Measurements from ENCODE around the gene ZNF774. TPM values are rescaled to one million over a fixed set of nuclear protein-coding genes. Genes with fewer than 3 reads are reported as not detected.

Gene ZNF774
- total RNA-seq, 3 donors from 2014 or later (not counting 1 experiment from before 2014, with no cell fraction given): 0.34 to 0.70 (median 0.47) TPM

GRCh38 chr15:90402223-90402622 lies 50.1 kb downstream of the ZNF774 start:
- Histone ChIP-seq H3K4me1 (ENCODE audit: control insufficient read depth, insufficient read depth, low read length) (peaks cover 56% of the 10 kb centered on the region), H3K36me3 (ENCODE audit: control insufficient read depth, insufficient read depth, low read length) (no peaks in the 10 kb centered on the region), H3K4me3 (ENCODE audit: low read length) (no peak overlapping the region), H3K27ac (ENCODE audit: low read length) (peak overlapping the region; percentile 99), H3K9me3 (ENCODE audit: control insufficient read depth, insufficient read depth, low read length) (no peaks in the 10 kb centered on the region), H3K27me3 (ENCODE audit: control insufficient read depth, insufficient read depth, low read length) (no peaks in the 10 kb centered on the region)
- no peaks in the 10 kb centered on the region for H3K36me3 Mint-ChIP-seq
- peaks cover 77 to 79% of the 10 kb centered on the region in 2 donors for H3K4me1 Mint-ChIP-seq
- no peak for ATAC-seq
- H3K27ac Mint-ChIP-seq: peak overlapping the region; percentile 94 to 97
- intact Hi-C loops (cut with micrococcal nuclease): loop anchor here (5.0 to 10.0 kb wide), 3 partner anchors 40 to 1453 kb away; partner anchors contain the start of gene SLCO3A1
- DNase-seq: no peak
- TF ChIP-seq CTCF (IDR thresholded peaks at IDR 0.05): no peak
- no peaks in the 10 kb centered on the region for H3K9me3 Mint-ChIP-seq
- H3K4me3 Mint-ChIP-seq: peak overlapping the region; percentile 85
- H3K27me3 Mint-ChIP-seq (ENCODE audit: low read depth in 2 of 2): no peaks in the 10 kb centered on the region

- ATAC-seq (no peak), DNase-seq (no peak)
- Histone ChIP-seq H3K27me3 (ENCODE audit: control insufficient read depth, insufficient read depth, low read length) (no peaks in the 10 kb centered on the region), H3K4me1 (ENCODE audit: control insufficient read depth, insufficient read depth, low read length) (peaks cover 58% of the 10 kb centered on the region), H3K4me3 (ENCODE audit: low read length) (no peak overlapping the region), H3K27ac (ENCODE audit: low read length) (peak overlapping the region; percentile 99), H3K9me3 (ENCODE audit: control insufficient read depth, insufficient read depth, low read length) (no peaks in the 10 kb centered on the region), H3K36me3 (ENCODE audit: control insufficient read depth, insufficient read depth, low read length) (no peaks in the 10 kb centered on the region)
- TF ChIP-seq CTCF (IDR thresholded peaks at IDR 0.05): no peak
- peak overlapping the region; percentile 85 for H3K4me3 Mint-ChIP-seq
- no peaks in the 10 kb centered on the region for H3K27me3 Mint-ChIP-seq (ENCODE audit: low read depth in 2 of 2)
- H3K27ac Mint-ChIP-seq: peak overlapping the region; percentile 94 to 97
- H3K36me3 Mint-ChIP-seq: no peaks in the 10 kb centered on the region
- no peaks in the 10 kb centered on the region for H3K9me3 Mint-ChIP-seq
- WGBS (ENCODE audit: insufficient coverage): 96% methylated on average over 3 of the region's 3 CpGs
- intact Hi-C loops (cut with micrococcal nuclease): loop anchor here (5.0 to 10.0 kb wide), 3 partner anchors 40 to 1452 kb away; partner anchors contain the start of gene SLCO3A1
- H3K4me1 Mint-ChIP-seq: peaks cover 82 to 84% of the 10 kb centered on the region in 2 donors
Observed at GRCh38 chr15:90402767-90403166, 50.7 kb downstream of the ZNF774 start.

- H3K36me3 Mint-ChIP-seq: peaks cover 6% of the 10 kb centered on the region
- H3K27ac Mint-ChIP-seq: peak overlapping the region; percentile 94 to 97
- DNase-seq (no peak), ATAC-seq (no peak)
- Histone ChIP-seq H3K4me1 (ENCODE audit: control insufficient read depth, insufficient read depth, low read length) (peaks cover 55% of the 10 kb centered on the region), H3K9me3 (ENCODE audit: control insufficient read depth, insufficient read depth, low read length) (no peaks in the 10 kb centered on the region), H3K27ac (ENCODE audit: low read length) (peak overlapping the region; percentile 16), H3K4me3 (ENCODE audit: low read length) (no peak overlapping the region), H3K36me3 (ENCODE audit: control insufficient read depth, insufficient read depth, low read length) (peaks cover 3% of the 10 kb centered on the region), H3K27me3 (ENCODE audit: control insufficient read depth, insufficient read depth, low read length) (no peaks in the 10 kb centered on the region)
- H3K9me3 Mint-ChIP-seq: peaks cover 3 to 6% of the 10 kb centered on the region in 2 donors
- TF ChIP-seq CTCF (IDR thresholded peaks at IDR 0.05): no peak
- intact Hi-C loops (cut with micrococcal nuclease): loop anchor here (5.0 to 10.0 kb wide), 3 partner anchors 162 to 1450 kb away; partner anchors contain the start of gene SLCO3A1
- 63% methylated on average over 3 of the region's 3 CpGs for WGBS (ENCODE audit: insufficient coverage)
- H3K4me3 Mint-ChIP-seq: peak overlapping the region; percentile 55
- peaks cover 90 to 94% of the 10 kb centered on the region in 2 donors for H3K4me1 Mint-ChIP-seq
- H3K27me3 Mint-ChIP-seq (ENCODE audit: low read depth in 2 of 2): no peaks in the 10 kb centered on the region
Observed at GRCh38 chr15:90405055-90405607, 53.0 kb downstream of the ZNF774 start.

Data from natural killer cell (primary cell).